GM23248 (cell line): ENCODE measurements around the gene PEX10. TPM values are rescaled to one million over a fixed set of nuclear protein-coding genes. Genes with fewer than 3 reads are reported as not detected.

Experiments
- DNase-seq: peaks from one replicate; pipeline ENCODE4 v3.0.0-alpha.2; 2015
- H2AFZ ChIP-seq: fragments of 200-600 bp; sonication (generic); 2 replicates; pipeline ENCODE4 v1.6.1; 2016; ENCODE audit warnings: antibody characterized with exemption
- H3F3A ChIP-seq: fragments of 200-600 bp; sonication (generic); 2 replicates; pipeline ENCODE4 v1.6.1; 2016; ENCODE audit warnings: mild to moderate bottlenecking, antibody characterized with exemption, mixed run types; ENCODE audit not compliant: insufficient read depth
- H3K27ac ChIP-seq: fragments of 200-600 bp; sonication (generic); 2 replicates; pipeline ENCODE4 v1.5.1; 2016; ENCODE audit warnings: mild to moderate bottlenecking
- H3K27me3 ChIP-seq: fragments of 200-600 bp; sonication (generic); replicated peaks from 2 replicates; pipeline ENCODE4 v1.6.1; 2016; ENCODE audit warnings: mild to moderate bottlenecking; ENCODE audit not compliant: insufficient read depth
- H3K36me3 ChIP-seq: fragments of 200-600 bp; sonication (generic); 2 replicates; pipeline ENCODE4 v1.6.1; 2016; ENCODE audit warnings: low read depth, mild to moderate bottlenecking
- H3K4me1 ChIP-seq: fragments of 200-600 bp; sonication (generic); 2 replicates; pipeline ENCODE4 v1.6.1; 2016; ENCODE audit warnings: mild to moderate bottlenecking; ENCODE audit not compliant: insufficient read depth
- H3K4me2 ChIP-seq: fragments of 200-600 bp; sonication (generic); one replicate; pipeline ENCODE4 v1.6.1; 2016; ENCODE audit warnings: mild to moderate bottlenecking; ENCODE audit not compliant: unreplicated experiment
- H3K4me3 ChIP-seq: fragments of 200-600 bp; sonication (generic); 2 replicates; pipeline ENCODE4 v1.5.1; 2016; ENCODE audit warnings: mild to moderate bottlenecking
- H3K79me2 ChIP-seq: fragments of 200-600 bp; sonication (generic); 2 replicates; pipeline ENCODE4 v1.6.1; 2016; ENCODE audit warnings: mild to moderate bottlenecking; ENCODE audit not compliant: insufficient read depth
- H3K9ac ChIP-seq: fragments of 200-600 bp; sonication (generic); 2 replicates; pipeline ENCODE4 v1.6.1; 2016; ENCODE audit warnings: mild to moderate bottlenecking
- H3K9me2 ChIP-seq: fragments of 200-600 bp; sonication (generic); 2 replicates; pipeline ENCODE4 v1.6.1; 2016; ENCODE audit warnings: mixed run types, mild to moderate bottlenecking, moderate library complexity; ENCODE audit not compliant: insufficient read depth
- H3K9me3 ChIP-seq: fragments of 200-600 bp; sonication (generic); one replicate; pipeline ENCODE4 v1.6.1; 2017; ENCODE audit warnings: low read depth
- H4K20me1 ChIP-seq: fragments of 200-600 bp; sonication (generic); 2 replicates; pipeline ENCODE4 v1.6.0; 2016; ENCODE audit not compliant: insufficient read depth
- EZH2 ChIP-seq: fragments of 200-600 bp; sonication (generic); IDR thresholded peaks from 2 replicates; pipeline ENCODE4 v1.6.1; 2018; ENCODE audit warnings: antibody characterized with exemption, mild to moderate bottlenecking; ENCODE audit not compliant: insufficient read depth, poor library complexity, severe bottlenecking
- EZH2phosphoT487 ChIP-seq: fragments of 200-600 bp; sonication (generic); IDR thresholded peaks from 2 replicates; pipeline ENCODE4 v1.6.1; 2018; ENCODE audit warnings: antibody characterized with exemption, moderate library complexity, mild to moderate bottlenecking, low read depth; ENCODE audit not compliant: insufficient read depth
- WGBS, 2 experiments: methylation state at CpG; one replicate each; pipeline ENCODE4 v1.1.6; 2015 to 2017; ENCODE audit warnings: low lambda C conversion rate in 2 of 2, low coverage in 1 of 2; ENCODE audit errors: missing lambda C conversion rate in 2 of 2; 5-methylcytosine and 5-hydroxymethylcytosine counted together
- in situ Hi-C: fragments of 300-500 bp; cut with MboI; formaldehyde crosslinking; loops from 2 replicates; pipeline ENCODE4 v1.15.0; 2020
- polyA plus RNA-seq: library from polyadenylated mRNA; unstranded; fragments of >200 nt; fragmentation: Nextera tagmentation; extraction: Ambion mirVana; gene quantifications from 2 replicates; pipeline ENCODE4 v1.2.1, GENCODE V29; 2016
- total RNA-seq: library from RNA; depleted of rRNA; stranded (reverse); fragments of >200 nt; shearing (Covaris generic); gene quantifications from 2 replicates; pipeline ENCODE4 v1.2.3, GENCODE V29; 2014

PEX10 gene
- total and polyA plus RNA-seq, 2 experiments from 2014 or later, result 24.7 to 51.3 TPM

GRCh38 chr1:2437617-2438016 is 25.3 kb upstream of the PEX10 start:
- Histone ChIP-seq H3K4me3 (no peak overlapping the region), H3K4me1 (no peaks in the 10 kb centered on the region), H3K9ac (no peak overlapping the region), H3K27me3 (peaks cover 24% of the 10 kb centered on the region), H3K9me3 (no peaks in the 10 kb centered on the region), H3F3A (no peaks in the 10 kb centered on the region), H4K20me1 (no peaks in the 10 kb centered on the region), H3K4me2 (no peak overlapping the region), H2AFZ (no peak overlapping the region), H3K27ac (no peak overlapping the region), H3K36me3 (no peaks in the 10 kb centered on the region), H3K9me2 (no peaks in the 10 kb centered on the region), H3K79me2 (no peaks in the 10 kb centered on the region)
- 39 to 44% methylated on average over 15 of the region's 15 CpGs for WGBS, 2 experiments
- TF ChIP-seq EZH2phosphoT487 (no peak), EZH2 (no peak)
- in situ Hi-C loops, result no loop called here
- no peak for DNase-seq

DNA sequence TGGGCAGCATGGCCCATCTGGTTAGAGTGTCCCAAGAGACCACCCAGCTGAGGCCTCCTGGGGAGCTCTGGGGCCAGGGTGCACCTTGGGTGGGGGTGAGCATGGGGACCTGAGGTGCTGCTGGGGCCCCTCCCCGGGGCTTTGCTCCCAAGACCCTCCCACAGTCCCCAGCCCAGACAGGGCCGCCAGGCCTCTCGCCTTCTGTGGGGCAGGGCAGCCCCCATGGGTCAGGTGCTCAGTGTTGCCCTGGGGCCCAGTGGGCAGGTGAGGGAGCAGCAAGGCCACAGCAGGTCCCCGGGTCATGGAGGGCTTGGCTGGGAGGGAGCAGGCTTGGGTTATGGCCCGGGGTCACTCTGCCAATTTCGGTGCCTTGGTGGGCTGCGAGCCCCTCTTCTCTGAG is 24.5 kb upstream of the PEX10 start:
- WGBS, 2 experiments, result 65 to 76% methylated on average over 4 to 7 of the region's 7 CpGs
- no peak for TF ChIP-seq EZH2
- TF ChIP-seq EZH2phosphoT487, result no peak
- no peak overlapping the region for H3K4me2 ChIP-seq
- in situ Hi-C loops, result no loop called here
- no peak overlapping the region for H3K27ac ChIP-seq
- H3K4me1 ChIP-seq, result no peaks in the 10 kb centered on the region
- no peaks in the 10 kb centered on the region for H3K9me3 ChIP-seq
- no peaks in the 10 kb centered on the region for H3F3A ChIP-seq
- H3K79me2 ChIP-seq, result no peaks in the 10 kb centered on the region
- no peaks in the 10 kb centered on the region for H3K36me3 ChIP-seq
- H3K9ac ChIP-seq, result no peak overlapping the region
- H3K4me3 ChIP-seq, result no peak overlapping the region
- no peaks in the 10 kb centered on the region for H3K9me2 ChIP-seq
- no peak overlapping the region for H2AFZ ChIP-seq
- peaks cover 21% of the 10 kb centered on the region for H3K27me3 ChIP-seq
- no peaks in the 10 kb centered on the region for H4K20me1 ChIP-seq
- DNase-seq, result no peak

- no peaks in the 10 kb centered on the region for H3K36me3 ChIP-seq
- no peaks in the 10 kb centered on the region for H4K20me1 ChIP-seq
- H3K4me3 ChIP-seq, result no peak overlapping the region
- no peaks in the 10 kb centered on the region for H3K9me3 ChIP-seq
- in situ Hi-C loops, result no loop called here
- WGBS, 2 experiments, result 0% methylated on average over 1 to 2 of the region's 2 CpGs
- no peak for DNase-seq
- TF ChIP-seq EZH2 (no peak), EZH2phosphoT487 (no peak)
- H3K27me3 ChIP-seq, result peaks cover 15% of the 10 kb centered on the region
- no peaks in the 10 kb centered on the region for H3K79me2 ChIP-seq
- no peaks in the 10 kb centered on the region for H3K9me2 ChIP-seq
- no peaks in the 10 kb centered on the region for H3F3A ChIP-seq
- no peak overlapping the region for H3K4me2 ChIP-seq
- H3K27ac ChIP-seq, result no peak overlapping the region
- H2AFZ ChIP-seq, result no peak overlapping the region
- H3K4me1 ChIP-seq, result no peaks in the 10 kb centered on the region
- H3K9ac ChIP-seq, result no peak overlapping the region
These were observed 23.5 kb upstream of the PEX10 start for GRCh38 chr1:2435746-2436355.

GRCh38 chr1:2435091-2435490 is 22.7 kb upstream of the PEX10 start:
- Histone ChIP-seq H3F3A (no peaks in the 10 kb centered on the region), H3K27me3 (peaks cover 15% of the 10 kb centered on the region), H4K20me1 (no peaks in the 10 kb centered on the region), H3K79me2 (no peaks in the 10 kb centered on the region), H3K4me2 (no peak overlapping the region), H3K9me2 (no peaks in the 10 kb centered on the region), H3K4me3 (no peak overlapping the region), H3K36me3 (no peaks in the 10 kb centered on the region), H3K4me1 (no peaks in the 10 kb centered on the region), H3K9ac (no peak overlapping the region), H2AFZ (no peak overlapping the region), H3K27ac (no peak overlapping the region), H3K9me3 (no peaks in the 10 kb centered on the region)
- 6 to 35% methylated on average over 6 to 9 of the region's 9 CpGs for WGBS, 2 experiments
- in situ Hi-C loops, result no loop called here
- no peak for DNase-seq
- TF ChIP-seq EZH2 (no peak), EZH2phosphoT487 (no peak)
